Neural crest cell (in vitro differentiated cells): Measurements from ENCODE around the gene ZEB2. TPM values are rescaled to one million over a fixed set of nuclear protein-coding genes. Genes with fewer than 3 reads are reported as not detected.

Experiments used
- DNase-seq: peaks from one replicate; pipeline ENCODE4 v3.0.0; 2021; ENCODE audit warnings: low read depth, mixed read lengths, low spot score
- H3K27ac Mint-ChIP-seq: one replicate; pipeline ENCODE4 v1.8.0; 2021; ENCODE audit warnings: mild to moderate bottlenecking, mixed read lengths; ENCODE audit not compliant: unreplicated experiment
- H3K27me3 Mint-ChIP-seq: 2 replicates; pipeline ENCODE4 v1.8.0; 2021; ENCODE audit warnings: low read depth, mild to moderate bottlenecking, mixed read lengths
- H3K36me3 Mint-ChIP-seq: 2 replicates; pipeline ENCODE4 v1.8.0; 2021; ENCODE audit warnings: low read depth, mild to moderate bottlenecking, mixed read lengths
- H3K4me1 Mint-ChIP-seq: 2 replicates; pipeline ENCODE4 v1.8.0; 2021; ENCODE audit warnings: mixed read lengths
- H3K4me3 Mint-ChIP-seq: one replicate; pipeline ENCODE4 v1.8.0; 2021; ENCODE audit warnings: mild to moderate bottlenecking, mixed read lengths
- H3K9me3 Mint-ChIP-seq: 2 replicates; pipeline ENCODE4 v1.8.0; 2021; ENCODE audit warnings: mixed read lengths
- total RNA-seq: library from RNA; stranded (reverse); gene quantifications from 2 replicates; pipeline ENCODE4 v1.2.1, GENCODE V29; 2021
- TF ChIP-seq, protein P1 (sequence below): fragments of 200-600 bp; sonication (generic); conservative IDR thresholded peaks from 2 replicates; pipeline ENCODE4 v1.5.0; 2021; ENCODE audit warnings: antibody characterized with exemption, mild to moderate bottlenecking

The ZEB2 gene
- total RNA-seq, 1 donor from 2014 or later, result 192 TPM

DNA sequence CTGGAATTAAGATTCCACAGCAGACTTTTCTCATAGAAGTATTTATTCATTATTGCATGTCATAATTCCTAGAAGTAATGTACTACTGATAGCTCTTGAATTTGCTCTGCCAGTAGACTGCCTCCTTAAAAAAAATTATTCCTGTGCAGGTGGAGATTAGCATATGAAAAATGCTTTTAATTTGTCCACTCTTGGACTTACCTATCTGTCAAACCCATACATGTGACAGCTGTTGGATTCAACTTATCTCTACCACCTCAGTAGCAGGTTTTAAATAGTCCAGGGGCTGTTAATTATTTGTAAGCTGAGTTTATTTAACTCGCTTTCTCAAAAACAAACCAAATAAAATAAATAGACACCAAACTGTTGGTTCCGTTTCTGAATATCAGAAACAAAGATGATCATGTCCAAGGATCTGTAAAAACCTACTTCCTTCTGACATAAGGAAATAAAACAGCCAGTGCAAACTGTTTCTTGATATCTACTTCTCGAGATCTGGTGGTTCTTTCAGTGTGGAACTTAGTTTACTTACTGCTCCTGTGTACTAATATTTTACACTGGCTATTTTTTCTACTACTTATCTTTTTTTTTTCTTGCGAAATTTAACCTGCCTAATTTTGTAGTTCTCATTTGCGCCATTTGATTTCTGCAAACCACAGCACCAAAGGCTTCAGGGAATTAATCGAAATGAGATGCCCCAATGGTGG, 44.2 kb downstream of the ZEB2 start:
- Mint-ChIP-seq H3K36me3 (no peaks in the 10 kb centered on the region), H3K27ac (no peak overlapping the region), H3K9me3 (no peaks in the 10 kb centered on the region), H3K27me3 (no peaks in the 10 kb centered on the region), H3K4me3 (no peak overlapping the region), H3K4me1 (peaks cover 49% of the 10 kb centered on the region)
- TF ChIP-seq, protein P1, sequence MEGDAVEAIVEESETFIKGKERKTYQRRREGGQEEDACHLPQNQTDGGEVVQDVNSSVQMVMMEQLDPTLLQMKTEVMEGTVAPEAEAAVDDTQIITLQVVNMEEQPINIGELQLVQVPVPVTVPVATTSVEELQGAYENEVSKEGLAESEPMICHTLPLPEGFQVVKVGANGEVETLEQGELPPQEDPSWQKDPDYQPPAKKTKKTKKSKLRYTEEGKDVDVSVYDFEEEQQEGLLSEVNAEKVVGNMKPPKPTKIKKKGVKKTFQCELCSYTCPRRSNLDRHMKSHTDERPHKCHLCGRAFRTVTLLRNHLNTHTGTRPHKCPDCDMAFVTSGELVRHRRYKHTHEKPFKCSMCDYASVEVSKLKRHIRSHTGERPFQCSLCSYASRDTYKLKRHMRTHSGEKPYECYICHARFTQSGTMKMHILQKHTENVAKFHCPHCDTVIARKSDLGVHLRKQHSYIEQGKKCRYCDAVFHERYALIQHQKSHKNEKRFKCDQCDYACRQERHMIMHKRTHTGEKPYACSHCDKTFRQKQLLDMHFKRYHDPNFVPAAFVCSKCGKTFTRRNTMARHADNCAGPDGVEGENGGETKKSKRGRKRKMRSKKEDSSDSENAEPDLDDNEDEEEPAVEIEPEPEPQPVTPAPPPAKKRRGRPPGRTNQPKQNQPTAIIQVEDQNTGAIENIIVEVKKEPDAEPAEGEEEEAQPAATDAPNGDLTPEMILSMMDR, result no peak
- DNase-seq, result no peak

DNA sequence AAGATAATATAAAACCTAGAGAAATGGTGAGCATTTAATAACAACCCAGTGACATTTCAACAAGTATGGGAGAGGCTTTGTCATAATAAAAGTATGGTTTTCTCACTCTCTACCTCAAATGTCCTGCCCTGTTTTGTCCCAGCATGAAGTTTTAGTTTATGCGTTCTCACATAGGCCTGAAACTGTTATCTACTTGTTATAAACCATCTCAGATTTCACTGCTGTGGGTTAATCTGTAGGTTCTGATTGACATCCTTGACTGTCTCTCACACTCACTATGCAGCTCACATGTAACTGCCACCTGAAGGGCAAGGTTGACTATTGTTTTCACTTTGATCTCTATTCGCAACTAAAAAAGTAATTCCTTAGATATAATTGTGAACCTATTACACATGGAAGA, 44.9 kb downstream of the ZEB2 start:
- no peak for DNase-seq
- Mint-ChIP-seq H3K9me3 (no peaks in the 10 kb centered on the region), H3K36me3 (no peaks in the 10 kb centered on the region), H3K27ac (no peak overlapping the region), H3K4me3 (no peak overlapping the region), H3K4me1 (peaks cover 42% of the 10 kb centered on the region), H3K27me3 (no peaks in the 10 kb centered on the region)
- TF ChIP-seq, protein P1, result no peak

DNA sequence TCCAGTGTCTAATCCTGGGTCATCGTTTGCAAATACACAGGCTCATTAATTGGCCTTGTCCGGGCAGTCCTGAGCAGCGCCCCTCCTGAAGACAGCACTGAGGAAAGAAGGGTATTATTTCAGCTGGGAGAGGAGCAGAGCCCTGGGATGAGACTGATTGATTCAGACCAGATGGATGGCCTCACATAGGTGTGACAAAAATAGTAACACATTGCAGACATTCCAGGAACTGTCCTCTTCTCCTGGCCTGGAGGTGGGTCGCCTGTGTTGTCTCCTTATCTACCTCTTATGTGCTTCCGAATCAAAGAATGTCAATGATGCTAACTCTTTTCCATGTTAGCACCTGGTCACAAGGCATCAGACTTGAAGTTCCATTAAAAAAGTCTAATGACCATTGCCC, 45.9 kb downstream of the ZEB2 start:
- TF ChIP-seq, protein P1, result no peak
- H3K27ac Mint-ChIP-seq, result no peak overlapping the region

DNA sequence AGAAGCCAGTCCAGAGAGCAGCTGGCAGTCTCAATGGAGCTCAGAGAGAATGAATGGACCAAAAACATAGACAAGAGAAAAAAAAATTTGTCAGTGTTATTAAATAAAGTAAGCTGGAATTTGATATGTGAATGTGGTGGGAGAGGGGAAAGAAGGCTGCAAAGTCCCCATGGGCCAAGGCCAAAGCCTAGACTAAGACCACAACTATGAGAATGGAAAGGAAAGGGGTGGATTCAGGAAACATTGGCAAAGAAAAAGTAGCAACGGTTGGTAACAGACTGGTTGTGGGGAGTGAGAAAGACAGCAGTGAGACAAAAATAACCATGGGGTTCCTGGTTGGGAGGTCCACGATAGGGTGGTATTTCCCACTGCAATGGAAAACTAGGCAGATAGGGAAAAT, 47.0 kb downstream of the ZEB2 start:
- TF ChIP-seq, protein P1, result no peak
- Mint-ChIP-seq H3K4me3 (no peak overlapping the region), H3K27ac (no peak overlapping the region)

More for the DNA sequence above, 45.9 kb downstream of the ZEB2 start:
- no peaks in the 10 kb centered on the region for H3K27me3 Mint-ChIP-seq
- no peaks in the 10 kb centered on the region for H3K9me3 Mint-ChIP-seq
- no peak overlapping the region for H3K4me3 Mint-ChIP-seq
- peaks cover 34% of the 10 kb centered on the region for H3K4me1 Mint-ChIP-seq
- H3K36me3 Mint-ChIP-seq, result no peaks in the 10 kb centered on the region
- DNase-seq, result no peak

DNA sequence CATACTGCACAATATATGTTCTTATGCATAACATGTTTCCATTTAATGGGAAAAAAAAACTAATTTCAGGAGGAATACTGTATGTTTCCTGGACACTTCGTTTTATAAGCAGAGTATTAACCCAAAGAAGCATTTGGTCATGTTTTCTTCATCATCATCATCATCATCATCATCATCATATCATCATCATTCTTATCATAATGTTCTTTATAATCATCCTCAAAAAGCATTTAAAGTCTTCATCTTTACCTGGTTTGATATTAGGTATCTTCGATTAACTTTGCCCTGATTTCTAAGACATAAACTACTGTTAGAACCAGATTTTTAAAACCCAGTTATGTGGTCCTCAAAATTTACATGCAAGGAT, 47.9 kb downstream of the ZEB2 start:
- Mint-ChIP-seq H3K4me3 (peak overlapping the region; percentile 67), H3K27ac (no peak overlapping the region), H3K4me1 (peaks cover 34% of the 10 kb centered on the region), H3K9me3 (no peaks in the 10 kb centered on the region), H3K27me3 (no peaks in the 10 kb centered on the region), H3K36me3 (no peaks in the 10 kb centered on the region)
- DNase-seq, result no peak
- TF ChIP-seq, protein P1, result no peak

More for the DNA sequence above, 47.0 kb downstream of the ZEB2 start:
- H3K36me3 Mint-ChIP-seq, result no peaks in the 10 kb centered on the region
- H3K4me1 Mint-ChIP-seq, result peaks cover 32% of the 10 kb centered on the region
- no peak for DNase-seq
- no peaks in the 10 kb centered on the region for H3K9me3 Mint-ChIP-seq
- H3K27me3 Mint-ChIP-seq, result no peaks in the 10 kb centered on the region
